Chondrocyte (in vitro differentiated cells): ENCODE measurements around the gene RAMAC. TPM values are rescaled to one million over a fixed set of nuclear protein-coding genes. Genes with fewer than 3 reads are reported as not detected.
"Not testable (repeated sequence)": the region's sequence is repeated elsewhere in the genome, so short reads cannot be mapped to it uniquely, and the experiment has no call there.

Experiments
- DNase-seq: peaks from one replicate; pipeline ENCODE4 v3.0.0; 2021; ENCODE audit warnings: mixed read lengths, low spot score
- H3K27ac Mint-ChIP-seq: one replicate; pipeline ENCODE4 v1.8.0; 2021; ENCODE audit warnings: mild to moderate bottlenecking, moderate library complexity, mixed read lengths; ENCODE audit not compliant: unreplicated experiment
- H3K27me3 Mint-ChIP-seq: 2 replicates; pipeline ENCODE4 v1.8.0; 2021; ENCODE audit warnings: low read depth, mixed read lengths
- H3K36me3 Mint-ChIP-seq: 2 replicates; pipeline ENCODE4 v1.8.0; 2021; ENCODE audit warnings: low read depth, mixed read lengths
- H3K4me1 Mint-ChIP-seq: 2 replicates; pipeline ENCODE4 v1.8.0; 2021; ENCODE audit warnings: low read depth, mild to moderate bottlenecking, mixed read lengths
- H3K4me3 Mint-ChIP-seq: one replicate; pipeline ENCODE4 v1.8.0; 2021; ENCODE audit warnings: mild to moderate bottlenecking, moderate library complexity, mixed read lengths; ENCODE audit not compliant: unreplicated experiment
- H3K9me3 Mint-ChIP-seq: 2 replicates; pipeline ENCODE4 v1.8.0; 2021; ENCODE audit warnings: low read depth, mixed read lengths
- CTCF ChIP-seq: fragments of 200-600 bp; sonication (generic); IDR thresholded peaks from 2 replicates; pipeline ENCODE4 v1.5.0; 2021; ENCODE audit warnings: antibody characterized with exemption, mild to moderate bottlenecking, moderate library complexity
- total RNA-seq: library from RNA; stranded (reverse); gene quantifications from 3 replicates; pipeline ENCODE4 v1.2.1, GENCODE V29; 2021

The RAMAC gene
- total RNA-seq, 1 donor from 2014 or later, result 19.4 TPM

DNA sequence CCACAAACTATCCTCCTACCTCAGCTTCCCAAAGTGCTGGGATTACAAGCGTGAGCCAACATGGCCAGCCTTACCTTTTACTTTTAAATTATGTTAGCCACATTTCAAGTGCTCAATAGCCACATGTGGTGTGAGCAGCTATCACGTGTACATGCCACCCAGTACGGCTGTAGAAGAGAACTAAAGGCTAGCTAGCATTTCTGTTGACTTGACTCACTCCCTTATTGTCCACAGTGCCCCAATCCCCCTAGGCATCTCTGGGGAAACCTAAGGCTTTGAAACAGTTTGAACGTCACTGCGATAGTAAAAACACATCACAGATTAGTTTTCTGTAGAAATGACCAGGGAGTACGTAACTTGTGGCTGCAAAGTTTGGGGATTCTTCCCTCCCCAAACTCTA lies 13.4 kb downstream of the RAMAC start:
- H3K27me3 Mint-ChIP-seq, result no peaks in the 10 kb centered on the region
- no peak overlapping the region for H3K4me3 Mint-ChIP-seq
- H3K27ac Mint-ChIP-seq, result no peak overlapping the region
- no peak for DNase-seq
- no peak for TF ChIP-seq CTCF
- H3K4me1 Mint-ChIP-seq, result peaks cover 8% of the 10 kb centered on the region
- H3K9me3 Mint-ChIP-seq, result no peaks in the 10 kb centered on the region
- H3K36me3 Mint-ChIP-seq, result no peaks in the 10 kb centered on the region

- Mint-ChIP-seq H3K36me3 (no peaks in the 10 kb centered on the region), H3K9me3 (no peaks in the 10 kb centered on the region), H3K4me3 (peak overlapping the region; percentile 55), H3K4me1 (peaks cover 8% of the 10 kb centered on the region), H3K27ac (no peak overlapping the region), H3K27me3 (no peaks in the 10 kb centered on the region)
- no peak for DNase-seq
- TF ChIP-seq CTCF, result peak; percentile 88
Observed at GRCh38 chr15:82999905-83000671, 14.1 kb downstream of the RAMAC start.

DNA sequence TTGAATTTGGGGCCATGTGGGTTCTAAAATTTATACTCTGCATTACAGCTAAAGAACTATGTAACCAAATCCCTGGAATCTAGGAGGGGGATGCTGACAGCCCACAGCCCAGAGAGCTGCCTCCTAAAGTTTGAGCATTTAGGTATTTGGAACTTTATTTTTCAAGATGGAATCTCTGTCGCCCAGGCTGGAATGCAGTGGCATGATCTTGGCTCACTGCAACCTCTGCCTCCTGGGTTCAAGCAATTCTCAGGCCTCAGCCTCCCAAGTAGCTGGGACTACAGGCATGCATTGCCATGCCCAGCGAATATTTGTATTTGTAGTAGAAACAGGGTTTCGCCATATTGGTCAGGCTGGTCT lies 14.6 kb downstream of the RAMAC start:
- TF ChIP-seq CTCF, result peak; percentile 39
- not testable (repeated sequence) for H3K36me3 Mint-ChIP-seq, H3K4me1 Mint-ChIP-seq, H3K27ac Mint-ChIP-seq, H3K27me3 Mint-ChIP-seq, H3K9me3 Mint-ChIP-seq, H3K4me3 Mint-ChIP-seq, DNase-seq

GRCh38 chr15:83010709-83011270 lies 24.8 kb downstream of the RAMAC start:
- H3K27ac Mint-ChIP-seq, result peak overlapping the region; percentile 81
- peak; percentile 88 for TF ChIP-seq CTCF
- no peak for DNase-seq
- no peaks in the 10 kb centered on the region for H3K27me3 Mint-ChIP-seq
- peaks cover 26% of the 10 kb centered on the region for H3K4me1 Mint-ChIP-seq
- peaks cover 7% of the 10 kb centered on the region for H3K9me3 Mint-ChIP-seq
- H3K4me3 Mint-ChIP-seq, result peak overlapping the region; percentile 87
- H3K36me3 Mint-ChIP-seq, result peaks cover 6% of the 10 kb centered on the region

GRCh38 chr15:83011271-83012075 lies 25.5 kb downstream of the RAMAC start, which contains the start of gene C15orf40:
Gene C15orf40, minus strand, starts transcription at chr15:83011639. Its CDS starts 32 bp downstream, at chr15:83011607.
- H3K36me3 Mint-ChIP-seq, result peaks cover 8% of the 10 kb centered on the region
- H3K4me1 Mint-ChIP-seq, result peaks cover 26% of the 10 kb centered on the region
- DNase-seq, result peak; percentile 96
- peak; percentile 69 for TF ChIP-seq CTCF
- peak within 1 kb of the TSS; percentile 87 for H3K27ac Mint-ChIP-seq
- peaks cover 7% of the 10 kb centered on the region for H3K9me3 Mint-ChIP-seq
- no peaks in the 10 kb centered on the region for H3K27me3 Mint-ChIP-seq
- peak within 1 kb of the TSS; percentile 87 for H3K4me3 Mint-ChIP-seq
